Astrocyte of the hippocampus (primary cell): ENCODE data around the gene KLRF2.
A peak's percentile ranks its signal among the peaks of the same experiment; 100 is the strongest.
"Not testable (repeated sequence)": the region's sequence is repeated elsewhere in the genome, so short reads cannot be mapped to it uniquely, and the experiment has no call there.

Experiments used
- DNase-seq: peaks from one replicate; pipeline ENCODE4 v3.0.0; 2011; ENCODE audit warnings: low read depth, low spot score

The KLRF2 gene

GRCh38 chr12:9881246-9881645 is at the start of gene KLRF2:
KLRF2 (plus strand) TSS chr12:9881489; CDS start chr12:9881596, 107 bp downstream.
- DNase-seq, result no peak

- no peak for DNase-seq
Observed at GRCh38 chr12:9831720-9832119, 49.6 kb upstream of the KLRF2 start.

- DNase-seq, result no peak
Observed at GRCh38 chr12:9843407-9843806, 37.9 kb upstream of the KLRF2 start.

- DNase-seq, result no peak
Observed at GRCh38 chr12:9848899-9849298, 32.4 kb upstream of the KLRF2 start.

GRCh38 chr12:9851050-9851449 is 30.2 kb upstream of the KLRF2 start:
- DNase-seq, result no peak

GRCh38 chr12:9851927-9852326 is 29.4 kb upstream of the KLRF2 start:
- no peak for DNase-seq

GRCh38 chr12:9856151-9856550 is 25.1 kb upstream of the KLRF2 start:
- DNase-seq, result no peak

GRCh38 chr12:9856894-9857293 is 24.4 kb upstream of the KLRF2 start:
- no peak for DNase-seq

- DNase-seq, result no peak
Observed at GRCh38 chr12:9858135-9858534, 23.2 kb upstream of the KLRF2 start.

GRCh38 chr12:9864913-9865675 is 16.2 kb upstream of the KLRF2 start:
- DNase-seq, result no peak

GRCh38 chr12:9866860-9867269 is 14.4 kb upstream of the KLRF2 start:
- no peak for DNase-seq

- DNase-seq, result no peak
Observed at GRCh38 chr12:9867531-9867930, 13.8 kb upstream of the KLRF2 start.

GRCh38 chr12:9868311-9868801 is 12.9 kb upstream of the KLRF2 start:
- no peak for DNase-seq

GRCh38 chr12:9868951-9869306 is 12.4 kb upstream of the KLRF2 start:
- DNase-seq, result no peak

GRCh38 chr12:9869307-9870161 is 11.8 kb upstream of the KLRF2 start, which contains the start of gene CLEC2B:
CLEC2B (minus strand) TSS chr12:9869354.
- peak; percentile 70 for DNase-seq

GRCh38 chr12:9870286-9870866 is 10.9 kb upstream of the KLRF2 start:
- DNase-seq, result no peak

GRCh38 chr12:9872162-9872561 is 9.1 kb upstream of the KLRF2 start:
- no peak for DNase-seq

- DNase-seq, result no peak
Observed at GRCh38 chr12:9872742-9873141, 8.5 kb upstream of the KLRF2 start.

GRCh38 chr12:9876120-9876519 is 5.2 kb upstream of the KLRF2 start:
- not testable (repeated sequence) for DNase-seq

- no peak for DNase-seq
Observed at GRCh38 chr12:9880532-9881078, 684 bp upstream of the KLRF2 start.

- DNase-seq, result no peak
Observed at GRCh38 chr12:9881988-9882387, 699 bp downstream of the KLRF2 start.

GRCh38 chr12:9883175-9883574 is 1.9 kb downstream of the KLRF2 start:
- DNase-seq, result no peak
